Smooth muscle cell (in vitro differentiated cells): ENCODE results near the gene PLA2G2E. TPM values are rescaled to one million over a fixed set of nuclear protein-coding genes. Genes with fewer than 3 reads are reported as not detected.

Source experiments
- DNase-seq: peaks from one replicate; lab custom pipeline; 2025; ENCODE audit not compliant: unreplicated experiment; lab: John Stamatoyannopoulos, UW
- H2AFZ ChIP-seq: fragments of 200-600 bp; sonication (generic); 2 replicates; pipeline ENCODE4 v1.6.0; 2016; ENCODE audit warnings: antibody characterized with exemption, low read depth, mild to moderate bottlenecking
- H3F3A ChIP-seq: fragments of 200-600 bp; sonication (generic); 2 replicates; pipeline ENCODE4 v1.6.0; 2017; ENCODE audit warnings: antibody characterized with exemption, low read depth
- H3K27ac ChIP-seq: fragments of 200-600 bp; sonication (generic); 2 replicates; pipeline ENCODE4 v1.5.1; 2016; ENCODE audit warnings: low read depth, mild to moderate bottlenecking
- H3K27me3 ChIP-seq: fragments of 200-600 bp; sonication (generic); 2 replicates; pipeline ENCODE4 v1.6.1; 2016; ENCODE audit warnings: low read depth, mild to moderate bottlenecking
- H3K36me3 ChIP-seq: fragments of 200-600 bp; sonication (generic); 2 replicates; pipeline ENCODE4 v1.5.1; 2016; ENCODE audit warnings: low read depth
- H3K4me1 ChIP-seq: fragments of 200-600 bp; sonication (generic); 2 replicates; pipeline ENCODE4 v1.5.1; 2016; ENCODE audit warnings: low read depth
- H3K4me2 ChIP-seq: fragments of 200-600 bp; sonication (generic); 2 replicates; pipeline ENCODE4 v1.6.0; 2016; ENCODE audit warnings: mild to moderate bottlenecking
- H3K4me3 ChIP-seq: fragments of 200-600 bp; sonication (generic); 2 replicates; pipeline ENCODE4 v1.5.1; 2016; ENCODE audit warnings: mild to moderate bottlenecking
- H3K79me2 ChIP-seq: fragments of 200-600 bp; sonication (generic); 2 replicates; pipeline ENCODE4 v1.6.0; 2016; ENCODE audit warnings: low read depth, mild to moderate bottlenecking
- H3K9ac ChIP-seq: fragments of 200-600 bp; sonication (generic); 2 replicates; pipeline ENCODE4 v1.6.0; 2016; ENCODE audit warnings: low read depth
- H3K9me3 ChIP-seq: fragments of 200-600 bp; sonication (generic); replicated peaks from 2 replicates; pipeline ENCODE4 v1.5.1; 2016; ENCODE audit warnings: low read depth
- H4K20me1 ChIP-seq: fragments of 200-600 bp; sonication (generic); 2 replicates; pipeline ENCODE4 v1.6.0; 2016; ENCODE audit warnings: low read depth
- CTCF ChIP-seq: fragments of 200-600 bp; sonication (generic); IDR thresholded peaks from 2 replicates; pipeline ENCODE4 v1.5.1; 2017; ENCODE audit warnings: borderline replicate concordance, mild to moderate bottlenecking, antibody characterized with exemption; ENCODE audit not compliant: insufficient read depth, poor library complexity, severe bottlenecking
- WGBS: methylation state at CpG from one replicate; pipeline ENCODE4 v1.1.7; 2016; ENCODE audit warnings: low lambda C conversion rate; 5-methylcytosine and 5-hydroxymethylcytosine counted together
- polyA plus RNA-seq: library from polyadenylated mRNA; unstranded; fragments of >200 nt; fragmentation: Nextera tagmentation; extraction: Ambion mirVana; gene quantifications from 2 replicates; pipeline ENCODE4 v1.2.1, GENCODE V29; 2016
- total RNA-seq: library from RNA; depleted of rRNA; stranded (reverse); fragments of >200 nt; gene quantifications from 2 replicates; pipeline ENCODE4 v1.2.3, GENCODE V29; 2014

The PLA2G2E gene
- total and polyA plus RNA-seq, 2 experiments from 2014 or later = not detected

GRCh38 chr1:19903621-19904020 lies 19.8 kb downstream of the PLA2G2E start:
- Histone ChIP-seq H3K27ac (peak overlapping the region; percentile 74), H2AFZ (no peak overlapping the region), H3K4me3 (no peak overlapping the region), H3K9ac (peak overlapping the region; percentile 33), H4K20me1 (peaks cover 7% of the 10 kb centered on the region), H3K4me1 (no peaks in the 10 kb centered on the region), H3K79me2 (no peaks in the 10 kb centered on the region), H3K9me3 (no peaks in the 10 kb centered on the region), H3F3A (no peaks in the 10 kb centered on the region), H3K4me2 (no peak overlapping the region), H3K27me3 (no peaks in the 10 kb centered on the region), H3K36me3 (peaks cover 20% of the 10 kb centered on the region)
- no peak for DNase-seq
- WGBS = 70% methylated on average over 7 of the region's 7 CpGs
- TF ChIP-seq CTCF = no peak

- no peak overlapping the region for H3K4me3 ChIP-seq
- no peak overlapping the region for H3K9ac ChIP-seq
- no peaks in the 10 kb centered on the region for H3K9me3 ChIP-seq
- no peaks in the 10 kb centered on the region for H3K4me1 ChIP-seq
- TF ChIP-seq CTCF = no peak
- no peak for DNase-seq
- H3K36me3 ChIP-seq = peaks cover 21% of the 10 kb centered on the region
- H3K27ac ChIP-seq = no peak overlapping the region
- H3K79me2 ChIP-seq = no peaks in the 10 kb centered on the region
- 92% methylated on average over 1 of the region's 1 CpG for WGBS
- no peak overlapping the region for H3K4me2 ChIP-seq
- H3F3A ChIP-seq = no peaks in the 10 kb centered on the region
- no peaks in the 10 kb centered on the region for H3K27me3 ChIP-seq
- H2AFZ ChIP-seq = no peak overlapping the region
- H4K20me1 ChIP-seq = peaks cover 15% of the 10 kb centered on the region
Observed at GRCh38 chr1:19901653-19902052, 21.8 kb downstream of the PLA2G2E start.

GRCh38 chr1:19894218-19894617 lies 29.2 kb downstream of the PLA2G2E start:
- Histone ChIP-seq H3K36me3 (peaks cover 8% of the 10 kb centered on the region), H3F3A (peaks cover 8% of the 10 kb centered on the region), H2AFZ (no peak overlapping the region), H3K27ac (no peak overlapping the region), H3K4me1 (no peaks in the 10 kb centered on the region), H3K4me2 (no peak overlapping the region), H3K27me3 (no peaks in the 10 kb centered on the region), H3K9ac (no peak overlapping the region), H3K4me3 (no peak overlapping the region), H3K9me3 (no peaks in the 10 kb centered on the region), H4K20me1 (peaks cover 55% of the 10 kb centered on the region), H3K79me2 (peaks cover 18% of the 10 kb centered on the region)
- DNase-seq = no peak
- TF ChIP-seq CTCF = no peak
- 95% methylated on average over 5 of the region's 5 CpGs for whole genome bisulfite sequencing

GRCh38 chr1:19893687-19894086 lies 29.7 kb downstream of the PLA2G2E start:
- H4K20me1 ChIP-seq = peaks cover 61% of the 10 kb centered on the region
- peaks cover 2% of the 10 kb centered on the region for H3K36me3 ChIP-seq
- H3K4me3 ChIP-seq = no peak overlapping the region
- no peak for DNase-seq
- no peaks in the 10 kb centered on the region for H3K27me3 ChIP-seq
- H2AFZ ChIP-seq = no peak overlapping the region
- peaks cover 23% of the 10 kb centered on the region for H3K79me2 ChIP-seq
- no peak overlapping the region for H3K4me2 ChIP-seq
- no peak overlapping the region for H3K9ac ChIP-seq
- WGBS = 99% methylated on average over 3 of the region's 3 CpGs
- no peak overlapping the region for H3K27ac ChIP-seq
- H3K4me1 ChIP-seq = no peaks in the 10 kb centered on the region
- no peak for TF ChIP-seq CTCF
- no peaks in the 10 kb centered on the region for H3K9me3 ChIP-seq
- H3F3A ChIP-seq = peaks cover 8% of the 10 kb centered on the region
